Fibroblast of lung (primary cell): ENCODE data around the gene NTN4.

Source experiments
- EZH2 ChIP-seq: IDR thresholded peaks from 2 replicates; pipeline ENCODE4 v1.5.1; 2012; ENCODE audit warnings: low read length, control low read depth, mild to moderate bottlenecking; ENCODE audit errors: missing control alignments
- TF ChIP-seq, protein P1 (sequence below), 2 donors: IDR thresholded peaks in 1 of 2; conservative IDR thresholded peaks in 1 of 2; 1 replicate in 1 of 2; 2 replicates in 1 of 2; pipeline ENCODE4 v1.5.1; 2011 to 2012; ENCODE audit warnings: low read length in 2 of 2, control low read depth in 1 of 2, inconsistent platforms in 1 of 2, low read depth in 1 of 2, mild to moderate bottlenecking in 1 of 2

DNA sequence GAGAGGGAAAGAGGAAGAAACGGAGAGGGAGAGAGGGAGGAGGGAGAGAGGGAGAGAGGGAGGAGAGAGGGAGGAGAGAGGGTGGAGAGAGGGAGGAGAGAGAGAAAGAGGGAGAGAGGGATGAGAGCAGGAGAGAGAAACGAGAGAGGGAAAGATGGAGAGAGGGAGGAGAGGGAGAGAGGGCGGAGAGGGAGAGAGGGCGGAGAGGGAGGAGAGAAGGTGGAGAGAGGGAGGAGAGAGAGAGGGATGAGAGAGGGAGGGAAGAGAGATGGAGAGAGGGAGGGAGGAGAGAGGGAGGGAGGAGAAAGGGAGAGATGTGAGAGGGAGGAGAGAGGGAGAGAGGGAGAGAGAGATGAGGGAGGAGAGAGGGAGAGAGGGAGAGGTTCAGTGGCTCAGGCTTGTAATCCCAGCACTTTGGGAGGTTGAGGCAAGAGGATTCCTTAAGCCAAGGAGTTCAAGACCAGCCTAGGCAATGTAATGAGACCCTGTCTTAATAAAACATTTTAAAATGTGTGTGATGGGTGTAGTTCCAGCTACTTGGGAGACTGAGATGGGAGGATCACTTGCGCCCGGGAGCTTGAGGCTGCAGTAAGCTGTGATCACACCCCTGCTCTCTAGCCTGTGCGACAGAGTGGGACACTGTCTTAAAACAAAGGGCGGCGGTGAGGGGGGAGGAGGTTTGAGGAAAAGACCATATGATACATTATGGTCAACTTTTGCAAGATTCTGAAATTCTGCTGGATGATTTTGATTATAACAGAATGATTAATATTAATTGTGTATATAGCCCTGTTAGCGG, 46.9 kb upstream of the NTN4 start:
- TF ChIP-seq, protein P1, sequence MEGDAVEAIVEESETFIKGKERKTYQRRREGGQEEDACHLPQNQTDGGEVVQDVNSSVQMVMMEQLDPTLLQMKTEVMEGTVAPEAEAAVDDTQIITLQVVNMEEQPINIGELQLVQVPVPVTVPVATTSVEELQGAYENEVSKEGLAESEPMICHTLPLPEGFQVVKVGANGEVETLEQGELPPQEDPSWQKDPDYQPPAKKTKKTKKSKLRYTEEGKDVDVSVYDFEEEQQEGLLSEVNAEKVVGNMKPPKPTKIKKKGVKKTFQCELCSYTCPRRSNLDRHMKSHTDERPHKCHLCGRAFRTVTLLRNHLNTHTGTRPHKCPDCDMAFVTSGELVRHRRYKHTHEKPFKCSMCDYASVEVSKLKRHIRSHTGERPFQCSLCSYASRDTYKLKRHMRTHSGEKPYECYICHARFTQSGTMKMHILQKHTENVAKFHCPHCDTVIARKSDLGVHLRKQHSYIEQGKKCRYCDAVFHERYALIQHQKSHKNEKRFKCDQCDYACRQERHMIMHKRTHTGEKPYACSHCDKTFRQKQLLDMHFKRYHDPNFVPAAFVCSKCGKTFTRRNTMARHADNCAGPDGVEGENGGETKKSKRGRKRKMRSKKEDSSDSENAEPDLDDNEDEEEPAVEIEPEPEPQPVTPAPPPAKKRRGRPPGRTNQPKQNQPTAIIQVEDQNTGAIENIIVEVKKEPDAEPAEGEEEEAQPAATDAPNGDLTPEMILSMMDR (conservative IDR thresholded peaks at IDR 0.05 in 1 of 2, IDR thresholded peaks at IDR 0.05 in 1 of 2; ENCODE audit: low read depth in 1 of 2, low read length in 2 of 2) = no peak
- TF ChIP-seq EZH2 = no peak
